ENCODE results near the gene CELF2. TPM values are rescaled to one million over a fixed set of nuclear protein-coding genes. Genes with fewer than 3 reads are reported as not detected.

Gene CELF2
- total and polyA plus RNA-seq, 2 donors from 2014 or later, result 1.7 to 39.2 TPM

GRCh38 chr10:11307937-11308336, 290.3 kb downstream of the CELF2 start:
- DNase-seq, result no peak
- Histone ChIP-seq H3K9ac (ENCODE audit: low read length in 3 of 3) (no peak overlapping the region), H3K27me3 (ENCODE audit: control insufficient read depth, insufficient read depth, low read length) (no peaks in the 10 kb centered on the region), H3K9me3 (ENCODE audit: control insufficient read depth in 2 of 3, insufficient read depth in 1 of 3, low read length in 3 of 3) (peaks cover 0 to 10% (median 3%) of the 10 kb centered on the region in 3 donors), H3K27ac (ENCODE audit: low read depth in 2 of 2, low read length in 2 of 2) (no peak overlapping the region), H3K4me3 (ENCODE audit: low read length in 3 of 3) (no peak overlapping the region), H3K36me3 (ENCODE audit: control insufficient read depth in 2 of 3, insufficient read depth in 3 of 3, low read length in 3 of 3) (no peaks in the 10 kb centered on the region), H3K4me1 (ENCODE audit: control insufficient read depth in 2 of 3, insufficient read depth in 2 of 3, low read depth in 1 of 3, low read length in 3 of 3) (no peaks in the 10 kb centered on the region)
- intact Hi-C loops (cut with DNase I), result no loop called here
- no peak for FAIRE-seq
- no peak for TF ChIP-seq CTCF (IDR thresholded peaks at IDR 0.05; ENCODE audit: borderline replicate concordance, extremely low read depth, insufficient read depth)

GRCh38 chr10:11311027-11311426, 293.4 kb downstream of the CELF2 start:
- H3K4me1 ChIP-seq (ENCODE audit: control insufficient read depth in 2 of 3, insufficient read depth in 2 of 3, low read depth in 1 of 3, low read length in 3 of 3), result no peaks in the 10 kb centered on the region
- H3K9me3 ChIP-seq (ENCODE audit: control insufficient read depth in 2 of 3, insufficient read depth in 1 of 3, low read length in 3 of 3), result peaks cover 0 to 10% (median 3%) of the 10 kb centered on the region in 3 donors
- intact Hi-C loops (cut with DNase I), result no loop called here
- H3K36me3 ChIP-seq (ENCODE audit: control insufficient read depth in 2 of 3, insufficient read depth in 3 of 3, low read length in 3 of 3), result no peaks in the 10 kb centered on the region
- FAIRE-seq (no peak), DNase-seq (no peak)
- no peak overlapping the region for H3K9ac ChIP-seq (ENCODE audit: low read length in 3 of 3)
- no peaks in the 10 kb centered on the region for H3K27me3 ChIP-seq (ENCODE audit: control insufficient read depth, insufficient read depth, low read length)
- no peak for TF ChIP-seq CTCF (IDR thresholded peaks at IDR 0.05; ENCODE audit: borderline replicate concordance, extremely low read depth, insufficient read depth)
- H3K4me3 ChIP-seq (ENCODE audit: low read length in 3 of 3), result no peak overlapping the region
- no peak overlapping the region for H3K27ac ChIP-seq (ENCODE audit: low read depth in 2 of 2, low read length in 2 of 2)

GRCh38 chr10:11313463-11313862, 295.8 kb downstream of the CELF2 start:
- TF ChIP-seq CTCF (IDR thresholded peaks at IDR 0.05; ENCODE audit: borderline replicate concordance, extremely low read depth, insufficient read depth), result no peak
- Histone ChIP-seq H3K4me3 (ENCODE audit: low read length in 3 of 3) (no peak overlapping the region), H3K27me3 (ENCODE audit: control insufficient read depth, insufficient read depth, low read length) (no peaks in the 10 kb centered on the region), H3K9me3 (ENCODE audit: control insufficient read depth in 2 of 3, insufficient read depth in 1 of 3, low read length in 3 of 3) (peaks cover 0 to 4% (median 0%) of the 10 kb centered on the region in 3 donors), H3K9ac (ENCODE audit: low read length in 3 of 3) (no peak overlapping the region), H3K36me3 (ENCODE audit: control insufficient read depth in 2 of 3, insufficient read depth in 3 of 3, low read length in 3 of 3) (no peaks in the 10 kb centered on the region), H3K27ac (ENCODE audit: low read depth in 2 of 2, low read length in 2 of 2) (no peak overlapping the region), H3K4me1 (ENCODE audit: control insufficient read depth in 2 of 3, insufficient read depth in 2 of 3, low read depth in 1 of 3, low read length in 3 of 3) (no peaks in the 10 kb centered on the region)
- no peak for FAIRE-seq
- intact Hi-C loops (cut with DNase I), result no loop called here
- no peak for DNase-seq

All from kidney (tissue), 14 donors.